RPMI7951 (cell line): ENCODE results near the gene RALGDS. TPM values are rescaled to one million over a fixed set of nuclear protein-coding genes. Genes with fewer than 3 reads are reported as not detected.
"Not testable (repeated sequence)": the region's sequence is repeated elsewhere in the genome, so short reads cannot be mapped to it uniquely, and the experiment has no call there.

Source experiments
- DNase-seq: peaks from one replicate; pipeline ENCODE4 v3.0.0-alpha.2; 2012; ENCODE audit warnings: low read depth
- total RNA-seq: library from RNA; depleted of rRNA; stranded (reverse); fragments of >200 nt; shearing (Covaris generic); gene quantifications from 2 replicates; pipeline ENCODE4 v1.2.3, GENCODE V29; 2014

RALGDS gene
- total RNA-seq, 1 experiment from 2014 or later = 18.9 TPM

DNA sequence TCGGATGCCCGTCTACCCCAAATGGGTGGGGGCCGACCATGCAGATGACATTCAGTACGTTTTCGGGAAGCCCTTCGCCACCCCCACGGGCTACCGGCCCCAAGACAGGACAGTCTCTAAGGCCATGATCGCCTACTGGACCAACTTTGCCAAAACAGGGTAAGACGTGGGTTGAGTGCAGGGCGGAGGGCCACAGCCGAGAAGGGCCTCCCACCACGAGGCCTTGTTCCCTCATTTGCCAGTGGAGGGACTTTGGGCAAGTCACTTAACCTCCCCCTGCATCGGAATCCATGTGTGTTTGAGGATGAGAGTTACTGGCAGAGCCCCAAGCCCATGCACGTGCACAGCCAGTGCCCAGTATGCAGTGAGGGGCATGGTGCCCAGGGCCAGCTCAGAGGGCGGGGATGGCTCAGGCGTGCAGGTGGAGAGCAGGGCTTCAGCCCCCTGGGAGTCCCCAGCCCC, 50.5 kb downstream of the RALGDS start:
- DNase-seq = not testable (repeated sequence)

DNA sequence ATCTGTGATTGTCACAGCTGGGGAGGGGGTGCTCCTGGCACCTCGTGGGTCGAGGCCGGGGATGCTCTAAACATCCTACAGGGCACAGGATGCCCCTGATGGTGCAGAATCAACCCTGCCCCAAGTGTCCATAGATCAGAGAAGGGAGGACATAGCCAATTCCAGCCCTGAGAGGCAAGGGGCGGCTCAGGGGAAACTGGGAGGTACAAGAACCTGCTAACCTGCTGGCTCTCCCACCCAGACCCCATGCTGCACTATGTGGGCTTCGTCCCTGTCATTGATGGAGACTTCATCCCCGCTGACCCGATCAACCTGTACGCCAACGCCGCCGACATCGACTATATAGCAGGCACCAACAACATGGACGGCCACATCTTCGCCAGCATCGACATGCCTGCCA, 52.6 kb downstream of the RALGDS start:
- DNase-seq = not testable (repeated sequence)

DNA sequence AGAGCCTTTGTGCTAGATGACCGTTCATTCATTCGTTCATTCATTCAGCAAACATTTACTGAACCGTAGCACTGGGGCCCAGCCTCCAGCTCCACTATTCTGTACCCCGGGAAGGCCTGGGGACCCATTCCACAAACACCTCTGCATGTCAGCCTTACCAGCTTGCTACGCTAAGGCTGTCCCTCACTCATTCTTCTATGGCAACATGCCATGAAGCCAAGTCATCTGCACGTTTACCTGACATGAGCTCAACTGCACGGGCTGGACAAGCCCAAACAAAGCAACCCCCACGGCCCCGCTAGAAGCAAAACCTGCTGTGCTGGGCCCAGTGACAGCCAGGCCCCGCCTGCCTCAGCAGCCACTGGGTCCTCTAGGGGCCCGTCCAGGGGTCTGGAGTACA, 53.2 kb downstream of the RALGDS start:
- DNase-seq = no peak

GRCh38 chr9:133067006-133067405, 54.0 kb downstream of the RALGDS start:
- no peak for DNase-seq

- no peak for DNase-seq
Measured at GRCh38 chr9:133066181-133066983, 54.7 kb downstream of the RALGDS start.

DNA sequence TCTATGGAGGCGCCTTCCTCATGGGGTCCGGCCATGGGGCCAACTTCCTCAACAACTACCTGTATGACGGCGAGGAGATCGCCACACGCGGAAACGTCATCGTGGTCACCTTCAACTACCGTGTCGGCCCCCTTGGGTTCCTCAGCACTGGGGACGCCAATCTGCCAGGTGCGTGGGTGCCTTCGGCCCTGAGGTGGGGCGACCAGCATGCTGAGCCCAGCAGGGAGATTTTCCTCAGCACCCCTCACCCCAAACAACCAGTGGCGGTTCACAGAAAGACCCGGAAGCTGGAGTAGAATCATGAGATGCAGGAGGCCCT, 56.0 kb downstream of the RALGDS start:
- DNase-seq = no peak

DNA sequence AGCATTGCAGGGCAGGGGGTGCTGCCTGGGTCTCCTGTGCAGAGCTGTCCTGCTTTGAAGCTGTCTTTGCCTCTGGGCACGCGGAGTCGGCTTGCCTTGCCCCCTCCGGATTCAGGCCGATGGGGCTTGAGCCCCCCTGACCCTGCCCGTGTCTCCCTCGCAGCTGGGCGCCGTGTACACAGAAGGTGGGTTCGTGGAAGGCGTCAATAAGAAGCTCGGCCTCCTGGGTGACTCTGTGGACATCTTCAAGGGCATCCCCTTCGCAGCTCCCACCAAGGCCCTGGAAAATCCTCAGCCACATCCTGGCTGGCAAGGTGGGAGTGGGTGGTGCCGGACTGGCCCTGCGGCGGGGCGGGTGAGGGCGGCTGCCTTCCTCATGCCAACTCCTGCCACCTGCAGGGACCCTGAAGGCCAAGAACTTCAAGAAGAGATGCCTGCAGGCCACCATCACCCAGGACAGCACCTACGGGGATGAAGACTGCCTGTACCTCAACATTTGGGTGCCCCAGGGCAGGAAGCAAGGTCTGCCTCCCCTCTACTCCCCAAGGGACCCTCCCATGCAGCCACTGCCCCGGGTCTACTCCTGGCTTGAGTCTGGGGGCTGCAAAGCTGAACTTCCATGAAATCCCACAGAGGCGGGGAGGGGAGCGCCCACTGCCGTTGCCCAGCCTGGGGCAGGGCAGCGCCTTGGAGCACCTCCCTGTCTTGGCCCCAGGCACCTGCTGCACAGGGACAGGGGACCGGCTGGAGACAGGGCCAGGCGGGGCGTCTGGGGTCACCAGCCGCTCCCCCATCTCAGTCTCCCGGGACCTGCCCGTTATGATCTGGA, 56.6 kb downstream of the RALGDS start:
- no peak for DNase-seq

GRCh38 chr9:133063500-133064231, 57.4 kb downstream of the RALGDS start:
- no peak for DNase-seq

GRCh38 chr9:133063159-133063499, 57.9 kb downstream of the RALGDS start:
- DNase-seq = no peak

DNA sequence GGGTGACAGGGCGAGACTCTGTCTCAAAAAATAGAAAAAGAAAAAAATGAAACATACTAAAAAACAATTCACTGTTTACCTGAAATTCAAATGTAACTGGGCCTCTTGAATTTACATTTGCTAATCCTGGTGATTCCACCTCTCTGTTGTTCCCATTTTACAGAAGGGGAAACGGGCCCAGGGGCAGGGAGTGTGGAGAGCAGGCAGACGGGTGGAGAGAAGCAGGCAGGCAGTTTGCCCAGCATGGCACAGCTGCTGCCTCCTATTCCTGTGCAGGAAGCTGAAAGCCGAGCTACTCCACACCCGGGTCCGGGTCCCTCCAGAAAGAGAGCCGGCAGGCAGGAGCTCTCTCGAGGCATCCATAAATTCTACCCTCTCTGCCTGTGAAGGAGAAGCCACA, 58.5 kb downstream of the RALGDS start:
- not testable (repeated sequence) for DNase-seq

DNA sequence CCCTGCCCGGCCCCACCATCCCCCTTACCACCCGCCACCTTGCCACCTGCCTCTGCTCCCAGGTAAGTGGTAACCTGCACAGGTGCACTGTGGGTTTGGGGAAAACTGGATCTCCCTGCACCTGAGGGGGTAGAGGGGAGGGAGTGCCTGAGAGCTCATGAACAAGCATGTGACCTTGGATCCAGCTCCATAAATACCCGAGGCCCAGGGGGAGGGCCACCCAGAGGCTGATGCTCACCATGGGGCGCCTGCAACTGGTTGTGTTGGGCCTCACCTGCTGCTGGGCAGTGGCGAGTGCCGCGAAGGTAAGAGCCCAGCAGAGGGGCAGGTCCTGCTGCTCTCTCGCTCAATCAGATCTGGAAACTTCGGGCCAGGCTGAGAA, 59.3 kb downstream of the RALGDS start, which contains the start of gene CEL:
CEL (plus strand) TSS at position 218 of the 382 bp plus-strand sequence; CDS start at position 240, 22 bp downstream.
- DNase-seq = not testable (repeated sequence)

DNA sequence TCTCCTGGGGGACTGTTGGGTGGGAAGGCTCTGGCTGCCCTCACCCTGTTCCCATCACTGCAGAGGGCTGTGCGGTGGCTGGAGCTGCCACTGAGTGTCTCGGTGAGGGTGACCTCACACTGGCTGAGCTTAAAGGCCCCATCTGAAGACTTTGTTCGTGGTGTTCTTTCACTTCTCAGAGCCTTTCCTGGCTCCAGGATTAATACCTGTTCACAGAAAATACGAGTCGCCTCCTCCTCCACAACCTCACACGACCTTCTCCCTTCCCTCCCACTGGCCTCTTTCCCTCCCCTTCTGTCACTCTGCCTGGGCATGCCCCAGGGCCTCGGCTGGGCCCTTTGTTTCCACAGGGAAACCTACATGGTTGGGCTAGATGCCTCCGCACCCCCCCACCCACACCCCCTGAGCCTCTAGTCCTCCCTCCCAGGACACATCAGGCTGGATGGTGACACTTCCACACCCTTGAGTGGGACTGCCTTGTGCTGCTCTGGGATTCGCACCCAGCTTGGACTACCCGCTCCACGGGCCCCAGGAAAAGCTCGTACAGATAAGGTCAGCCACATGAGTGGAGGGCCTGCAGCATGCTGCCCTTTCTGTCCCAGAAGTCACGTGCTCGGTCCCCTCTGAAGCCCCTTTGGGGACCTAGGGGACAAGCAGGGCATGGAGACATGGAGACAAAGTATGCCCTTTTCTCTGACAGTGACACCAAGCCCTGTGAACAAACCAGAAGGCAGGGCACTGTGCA, 59.8 kb downstream of the RALGDS start:
- not testable (repeated sequence) for DNase-seq

DNA sequence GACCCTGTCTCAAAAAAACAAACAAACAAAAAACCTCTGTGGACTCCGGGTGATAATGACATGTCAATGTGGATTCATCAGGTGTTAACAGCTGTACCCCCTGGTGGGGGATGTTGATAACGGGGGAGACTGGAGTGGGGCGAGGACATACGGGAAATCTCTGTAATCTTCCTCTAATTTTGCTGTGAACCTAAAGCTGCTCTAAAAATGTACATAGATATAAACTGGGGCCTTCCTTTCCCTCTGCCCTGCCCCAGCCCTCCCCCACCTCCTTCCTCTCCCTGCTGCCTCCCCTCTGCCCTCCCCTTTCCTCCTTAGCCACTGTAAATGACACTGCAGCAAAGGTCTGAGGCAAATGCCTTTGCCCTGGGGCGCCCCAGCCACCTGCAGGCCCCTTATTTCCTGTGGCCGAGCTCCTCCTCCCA, 60.6 kb downstream of the RALGDS start:
- DNase-seq = no peak

- no peak for DNase-seq
Measured at GRCh38 chr9:133059623-133060022, 61.4 kb downstream of the RALGDS start.

DNA sequence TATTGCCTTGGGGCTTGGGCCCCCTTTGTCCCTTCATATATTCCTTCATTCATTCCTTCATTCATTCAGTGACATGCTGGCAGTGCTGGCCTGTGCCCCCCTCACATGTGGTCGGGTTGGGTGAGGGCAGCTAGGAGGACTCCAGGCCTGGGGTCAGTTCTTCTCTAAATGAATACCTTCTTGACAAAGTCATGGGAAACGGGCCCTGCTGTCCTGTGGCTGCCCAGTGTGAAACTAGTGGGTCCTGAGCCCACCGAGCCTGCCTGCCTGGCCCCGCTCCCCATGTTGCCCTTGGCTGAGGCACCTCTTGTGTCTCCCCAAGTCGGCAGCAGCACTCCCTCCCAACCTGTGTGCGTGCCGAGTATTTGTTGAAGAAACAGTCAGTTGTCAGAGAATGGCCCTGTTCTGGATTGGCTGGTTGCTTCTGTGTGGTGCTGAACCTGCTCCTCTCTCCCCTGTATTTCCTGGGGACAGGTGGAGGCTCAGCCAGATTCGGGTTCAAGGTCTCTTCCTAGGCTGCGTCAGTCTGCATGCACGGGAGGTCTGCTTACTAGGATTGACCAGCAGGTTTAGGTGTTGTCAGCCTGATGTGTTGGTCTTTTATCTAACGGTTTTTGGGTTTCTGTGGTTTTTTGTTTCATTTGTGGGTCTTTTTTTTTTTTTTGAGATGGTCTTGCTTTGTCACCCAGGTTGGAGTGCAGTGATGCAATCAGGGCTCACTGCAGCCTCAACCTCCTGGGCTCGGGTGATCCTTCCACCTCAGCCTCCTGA, 62.3 kb downstream of the RALGDS start:
- DNase-seq = no peak

DNA sequence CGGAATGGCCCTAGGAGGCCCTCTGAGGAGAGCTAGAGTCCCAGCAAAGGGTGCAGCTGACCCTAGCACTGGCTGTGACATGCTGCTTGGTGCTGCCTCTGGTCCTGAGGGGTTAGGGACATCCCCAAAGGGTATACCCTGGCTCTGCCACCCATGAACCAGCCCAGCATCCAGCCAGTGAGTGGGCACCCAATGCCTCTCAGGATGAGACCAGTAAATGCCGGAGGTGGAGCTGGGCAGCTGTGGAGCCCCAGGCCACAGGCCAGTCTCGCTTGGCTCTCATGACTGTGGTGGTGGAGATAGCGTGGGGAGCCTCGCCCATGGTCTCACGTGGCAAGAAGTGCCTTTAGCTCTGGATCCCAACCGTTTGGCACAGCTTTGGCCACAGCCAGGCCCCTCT, 63.0 kb downstream of the RALGDS start:
- DNase-seq = no peak

GRCh38 chr9:133057553-133057952, 63.5 kb downstream of the RALGDS start:
- no peak for DNase-seq

DNA sequence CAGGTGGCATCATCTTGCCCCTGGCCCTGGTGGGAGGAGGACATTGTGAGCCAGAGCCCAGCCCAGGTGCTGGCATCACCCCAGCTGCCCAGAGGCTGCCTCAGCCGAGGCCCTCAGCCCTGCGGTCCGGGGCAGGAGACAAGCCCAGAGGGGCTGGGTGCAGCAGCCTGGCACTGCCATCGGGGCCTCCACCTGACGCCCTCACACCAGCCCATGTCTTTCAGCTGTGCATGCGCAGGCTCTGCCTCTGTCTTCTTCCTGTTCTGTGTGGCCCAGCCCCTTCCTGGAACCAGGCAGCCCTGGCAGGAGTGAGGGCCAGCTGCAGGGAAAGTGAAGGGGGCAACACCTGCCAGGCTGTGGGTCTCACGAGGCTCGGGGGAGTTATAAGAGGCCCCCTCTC, 64.0 kb downstream of the RALGDS start:
- no peak for DNase-seq

- DNase-seq = no peak
Measured at GRCh38 chr9:133056533-133056932, 64.5 kb downstream of the RALGDS start.

DNA sequence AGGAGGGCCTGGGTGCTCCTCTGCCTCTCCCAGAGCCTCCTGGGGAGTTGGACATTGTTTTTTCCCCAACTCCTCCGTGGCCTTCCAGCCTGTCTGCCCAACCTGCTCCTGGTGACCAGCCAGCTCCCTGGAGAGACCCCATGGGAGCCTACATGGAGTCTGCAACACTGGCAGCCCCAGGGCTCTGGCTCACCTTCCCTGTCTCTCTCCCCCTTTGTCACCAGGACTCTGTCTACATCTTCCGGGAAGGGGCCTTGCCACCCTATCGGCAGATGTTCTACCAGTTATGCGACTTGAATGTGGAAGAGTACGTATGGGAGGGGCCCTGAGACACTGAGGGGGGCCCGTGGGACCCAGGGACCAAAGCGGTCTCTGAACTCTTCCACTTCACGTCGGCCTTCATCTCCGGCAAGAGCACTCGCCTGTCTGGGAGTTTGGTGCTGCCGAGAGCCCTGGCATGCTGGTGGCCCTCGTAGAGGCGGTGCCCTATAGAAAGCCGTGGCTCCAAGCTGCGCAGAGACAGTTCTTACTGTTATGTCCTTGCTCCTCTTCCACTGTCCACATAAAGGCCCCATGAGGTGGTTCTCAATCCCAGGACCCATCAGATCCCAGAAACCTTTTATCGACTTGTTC, 65.1 kb downstream of the RALGDS start:
- no peak for DNase-seq
